Activated CD8-positive, alpha-beta T cell treated with anti-CD3 and anti-CD28 coated beads, Interleukin-2, amount 10 ng/mL, durations not matched to agents 7 days and 5 days (primary cell): ENCODE measurements around the gene LSM14A. TPM values are rescaled to one million over a fixed set of nuclear protein-coding genes. Genes with fewer than 3 reads are reported as not detected.

Experiments
- ATAC-seq: fragments of 150-1000 bp; cut with Tn5 transposase; one replicate; pipeline ENCODE4 v1.10.0; 2021; ENCODE audit warnings: moderate library complexity
- CTCF ChIA-PET: fragments of 350-600 bp; sonication (Branson Sonifier 250); formaldehyde crosslinking; loops from one replicate; lab custom pipeline; 2021; ENCODE audit warnings: antibody characterized with exemption; lab: Charles Lee
- POLR2A ChIA-PET: fragments of 350-600 bp; sonication (Branson Sonifier 250); formaldehyde crosslinking; loops from one replicate; lab custom pipeline; 2021; ENCODE audit warnings: antibody characterized with exemption; lab: Charles Lee
- DNase-seq: peaks from one replicate; pipeline ENCODE4 v3.0.0-alpha.2; 2020
- H3K27ac Mint-ChIP-seq: one replicate; pipeline ENCODE4 v1.8.0; 2021; ENCODE audit warnings: mild to moderate bottlenecking, mixed read lengths
- H3K27me3 Mint-ChIP-seq: one replicate; pipeline ENCODE4 v1.8.0; 2021; ENCODE audit warnings: low read depth, mixed read lengths
- H3K36me3 Mint-ChIP-seq: one replicate; pipeline ENCODE4 v1.8.0; 2021; ENCODE audit warnings: low read depth, mixed read lengths
- H3K4me1 Mint-ChIP-seq: one replicate; pipeline ENCODE4 v1.8.0; 2021; ENCODE audit warnings: low read depth, mixed read lengths
- H3K4me3 Mint-ChIP-seq: one replicate; pipeline ENCODE4 v1.8.0; 2021; ENCODE audit warnings: mild to moderate bottlenecking, mixed read lengths
- H3K9me3 Mint-ChIP-seq: one replicate; pipeline ENCODE4 v1.8.0; 2022; ENCODE audit warnings: mixed read lengths; ENCODE audit not compliant: insufficient read depth
- total RNA-seq, 2 experiments: library from RNA; stranded (reverse); gene quantifications; one replicate each; pipeline ENCODE4 v1.2.3, GENCODE V29; 2021

LSM14A gene
- total RNA-seq, 2 experiments from 2014 or later = 133 to 139 TPM

- no peaks in the 10 kb centered on the region for H3K9me3 Mint-ChIP-seq
- H3K36me3 Mint-ChIP-seq = no peaks in the 10 kb centered on the region
- CTCF ChIA-PET = interaction anchor here (1.2 kb wide), 1 partner anchor 76 kb away, joined by 3 read pairs; no protein-coding TSS in a partner anchor
- H3K27ac Mint-ChIP-seq = no peak overlapping the region
- H3K4me3 Mint-ChIP-seq = no peak overlapping the region
- peaks cover 13% of the 10 kb centered on the region for H3K4me1 Mint-ChIP-seq
- DNase-seq (no peak), ATAC-seq (no peak)
- POLR2A ChIA-PET = no interaction called here
- no peaks in the 10 kb centered on the region for H3K27me3 Mint-ChIP-seq
Observed at GRCh38 chr19:34261334-34262109, 89.2 kb downstream of the LSM14A start.

GRCh38 chr19:34263745-34264237 lies 91.5 kb downstream of the LSM14A start:
- POLR2A ChIA-PET = no interaction called here
- Mint-ChIP-seq H3K27me3 (no peaks in the 10 kb centered on the region), H3K4me1 (peaks cover 17% of the 10 kb centered on the region)

GRCh38 chr19:34265221-34265650 lies 92.9 kb downstream of the LSM14A start:
- no peak overlapping the region for H3K4me3 Mint-ChIP-seq
- CTCF ChIA-PET = no interaction called here

More at GRCh38 chr19:34263745-34264237, 91.5 kb downstream of the LSM14A start:
- DNase-seq (no peak), ATAC-seq (no peak)
- H3K9me3 Mint-ChIP-seq = no peaks in the 10 kb centered on the region
- H3K27ac Mint-ChIP-seq = no peak overlapping the region
- no peak overlapping the region for H3K4me3 Mint-ChIP-seq
- CTCF ChIA-PET = interaction anchor here (0.6 kb wide), 1 partner anchor 27 kb away, joined by 3 read pairs; no protein-coding TSS in a partner anchor
- peaks cover under 1% of the 10 kb centered on the region for H3K36me3 Mint-ChIP-seq

GRCh38 chr19:34269081-34269480 lies 96.8 kb downstream of the LSM14A start:
- Mint-ChIP-seq H3K36me3 (peaks cover 3% of the 10 kb centered on the region), H3K4me1 (peaks cover 34% of the 10 kb centered on the region), H3K27me3 (no peaks in the 10 kb centered on the region), H3K27ac (no peak overlapping the region), H3K4me3 (no peak overlapping the region), H3K9me3 (no peaks in the 10 kb centered on the region)
- ATAC-seq (no peak), DNase-seq (no peak)
- POLR2A ChIA-PET = no interaction called here
- CTCF ChIA-PET = interaction anchor here (1.5 kb wide), 1 partner anchor 47 kb away, joined by 3 read pairs; no protein-coding TSS in a partner anchor

More at GRCh38 chr19:34265221-34265650, 92.9 kb downstream of the LSM14A start:
- no peak overlapping the region for H3K27ac Mint-ChIP-seq
- ATAC-seq (no peak), DNase-seq (no peak)
- POLR2A ChIA-PET = interaction anchor here (0.8 kb wide), 1 partner anchor 94 kb away, joined by 3 read pairs; no protein-coding TSS in a partner anchor
- peaks cover 30% of the 10 kb centered on the region for H3K4me1 Mint-ChIP-seq
- H3K9me3 Mint-ChIP-seq = no peaks in the 10 kb centered on the region
- no peaks in the 10 kb centered on the region for H3K27me3 Mint-ChIP-seq
- peaks cover 3% of the 10 kb centered on the region for H3K36me3 Mint-ChIP-seq

GRCh38 chr19:34269489-34269888 lies 97.2 kb downstream of the LSM14A start:
- CTCF ChIA-PET = interaction anchor here (1.5 kb wide), 1 partner anchor 47 kb away, joined by 3 read pairs; no protein-coding TSS in a partner anchor
- Mint-ChIP-seq H3K4me1 (peaks cover 34% of the 10 kb centered on the region), H3K27me3 (no peaks in the 10 kb centered on the region), H3K4me3 (peak overlapping the region; percentile 12), H3K36me3 (peaks cover 3% of the 10 kb centered on the region), H3K9me3 (no peaks in the 10 kb centered on the region), H3K27ac (no peak overlapping the region)
- no peak for DNase-seq
- no peak for ATAC-seq
- POLR2A ChIA-PET = interaction anchor here (1.1 kb wide), 1 partner anchor 159 kb away, joined by 3 read pairs; the partner anchor contains the start of gene UBA2

- POLR2A ChIA-PET = interaction anchor here (1.0 to 1.1 kb wide), 2 partner anchors 98 to 158 kb away, joined by 3 to 4 read pairs; partner anchors contain the start of gene UBA2
- no peaks in the 10 kb centered on the region for H3K27me3 Mint-ChIP-seq
- peaks cover 3% of the 10 kb centered on the region for H3K36me3 Mint-ChIP-seq
- DNase-seq (peak; percentile 74), ATAC-seq (peak; percentile 87)
- CTCF ChIA-PET = interaction anchor here (1.3 to 1.5 kb wide), 2 partner anchors 46 to 72 kb away, joined by 3 read pairs; no protein-coding TSS in a partner anchor
- H3K27ac Mint-ChIP-seq = peak overlapping the region; percentile 68
- H3K9me3 Mint-ChIP-seq = no peaks in the 10 kb centered on the region
- peaks cover 30% of the 10 kb centered on the region for H3K4me1 Mint-ChIP-seq
- peak overlapping the region; percentile 12 for H3K4me3 Mint-ChIP-seq
Observed at GRCh38 chr19:34269968-34270621, 97.8 kb downstream of the LSM14A start.

- Mint-ChIP-seq H3K27me3 (no peaks in the 10 kb centered on the region), H3K4me3 (no peak overlapping the region), H3K27ac (no peak overlapping the region), H3K36me3 (peaks cover 7% of the 10 kb centered on the region), H3K9me3 (no peaks in the 10 kb centered on the region), H3K4me1 (peaks cover 24% of the 10 kb centered on the region)
- ChIA-PET POLR2A (no interaction called here), CTCF (no interaction called here)
- DNase-seq (no peak), ATAC-seq (no peak)
Observed at GRCh38 chr19:34273121-34273520, 100.8 kb downstream of the LSM14A start.

GRCh38 chr19:34274284-34274826 lies 102.1 kb downstream of the LSM14A start:
- ATAC-seq (no peak), DNase-seq (no peak)
- H3K4me3 Mint-ChIP-seq = no peak overlapping the region
- no peaks in the 10 kb centered on the region for H3K9me3 Mint-ChIP-seq
- ChIA-PET CTCF (no interaction called here), POLR2A (no interaction called here)
- no peak overlapping the region for H3K27ac Mint-ChIP-seq
- H3K27me3 Mint-ChIP-seq = no peaks in the 10 kb centered on the region
- peaks cover 4% of the 10 kb centered on the region for H3K36me3 Mint-ChIP-seq
- H3K4me1 Mint-ChIP-seq = peaks cover 14% of the 10 kb centered on the region

GRCh38 chr19:34274827-34275625 lies 102.7 kb downstream of the LSM14A start:
- H3K4me1 Mint-ChIP-seq = peaks cover 8% of the 10 kb centered on the region
- POLR2A ChIA-PET = no interaction called here
- DNase-seq (no peak), ATAC-seq (no peak)
- H3K27ac Mint-ChIP-seq = no peak overlapping the region
- H3K36me3 Mint-ChIP-seq = peaks cover 4% of the 10 kb centered on the region
- CTCF ChIA-PET = no interaction called here
- no peaks in the 10 kb centered on the region for H3K27me3 Mint-ChIP-seq
- H3K9me3 Mint-ChIP-seq = no peaks in the 10 kb centered on the region
- no peak overlapping the region for H3K4me3 Mint-ChIP-seq

- ChIA-PET CTCF (no interaction called here), POLR2A (no interaction called here)
- ATAC-seq (no peak), DNase-seq (no peak)
- Mint-ChIP-seq H3K4me3 (no peak overlapping the region), H3K27ac (no peak overlapping the region), H3K36me3 (peaks cover 4% of the 10 kb centered on the region), H3K27me3 (no peaks in the 10 kb centered on the region), H3K4me1 (peaks cover 1% of the 10 kb centered on the region), H3K9me3 (no peaks in the 10 kb centered on the region)
Observed at GRCh38 chr19:34275705-34276104, 103.4 kb downstream of the LSM14A start.

- Mint-ChIP-seq H3K27ac (no peak overlapping the region), H3K36me3 (peaks cover 4% of the 10 kb centered on the region), H3K9me3 (no peaks in the 10 kb centered on the region), H3K4me3 (no peak overlapping the region), H3K27me3 (no peaks in the 10 kb centered on the region), H3K4me1 (no peaks in the 10 kb centered on the region)
- CTCF ChIA-PET = no interaction called here
- DNase-seq (no peak), ATAC-seq (no peak)
- POLR2A ChIA-PET = no interaction called here
Observed at GRCh38 chr19:34276614-34277013, 104.3 kb downstream of the LSM14A start.
